Muscle of back (tissue), 11 donors: ENCODE measurements around the gene TRIM54. TPM values are rescaled to one million over a fixed set of nuclear protein-coding genes. Genes with fewer than 3 reads are reported as not detected.
A peak's percentile ranks its signal among the peaks of the same experiment; 100 is the strongest.

Experiments used
- DNase-seq, 3 donors: peaks; one replicate each; pipeline versions ENCODE4 v3.0.0 to v3.0.0-alpha.2; 2013
- polyA plus RNA-seq, 10 donors: library from polyadenylated mRNA; unstranded; fragments of 120-200 nt; gene quantifications; one replicate each; pipeline ENCODE4 v1.2.1, GENCODE V29; 2013; ENCODE audit not compliant: insufficient read length in 10 of 10

The TRIM54 gene
- polyA plus RNA-seq, 10 donors: 32.9 to 106 (median 73.2) TPM

- no peak for DNase-seq
Observed at GRCh38 chr2:27353762-27354596, 71.8 kb downstream of the TRIM54 start.

- DNase-seq: no peak
Observed at GRCh38 chr2:27354597-27354927, 72.3 kb downstream of the TRIM54 start.

- DNase-seq: no peak
Observed at GRCh38 chr2:27356056-27356381, 73.8 kb downstream of the TRIM54 start.

GRCh38 chr2:27356382-27357181 is 74.4 kb downstream of the TRIM54 start, which contains the start of gene GTF3C2:
TSS of gene GTF3C2 (minus strand) at chr2:27356764. CDS start at chr2:27343554, 13,210 bp downstream.
- peak; percentile 96 to 99 (median 98) for DNase-seq

Other genes with a start within 250 kb of the TRIM54 start
- gene TMEM214, start 249.5 kb upstream of the TRIM54 start, polyA plus RNA-seq: 10 to 100 TPM; 60.1 to 89.9 (median 68.5) TPM
- gene AGBL5, start 230.8 kb upstream of the TRIM54 start, polyA plus RNA-seq: 10 to 100 TPM; 17.6 to 22.1 (median 19.1) TPM
- gene OST4, start 210.8 kb upstream of the TRIM54 start, polyA plus RNA-seq: 100 to 1,000 TPM; 208 to 290 (median 237) TPM
- 100 to 1,000 TPM in 2 of 10 donors, 10 to 100 TPM in 8; 45.1 to 143 (median 65.3) TPM for gene EMILIN1, start 203.8 kb upstream of the TRIM54 start, polyA plus RNA-seq
- 1 to 10 TPM in 9 of 10 donors, under 1 TPM in 1; 1.00 to 3.0 (median 2.5) TPM for gene KHK, start 195.7 kb upstream of the TRIM54 start, polyA plus RNA-seq
- 1 to 10 TPM; 1.3 to 5.6 (median 3.2) TPM for gene CGREF1, start 163.3 kb upstream of the TRIM54 start, polyA plus RNA-seq
- under 1 TPM; 0.17 to 0.84 (median 0.28) TPM for gene ABHD1, start 158.6 kb upstream of the TRIM54 start, polyA plus RNA-seq
- gene PREB, start 147.8 kb upstream of the TRIM54 start, polyA plus RNA-seq: 10 to 100 TPM; 29.9 to 40.5 (median 35.4) TPM
- not detected for gene PRR30, start 143.0 kb upstream of the TRIM54 start, polyA plus RNA-seq
- gene TCF23, start 133.4 kb upstream of the TRIM54 start, polyA plus RNA-seq: under 1 TPM; 0.19 to 0.86 (median 0.36) TPM
- gene ATRAID, start 70.4 kb upstream of the TRIM54 start, polyA plus RNA-seq: 100 to 1,000 TPM in 3 of 10 donors, 10 to 100 TPM in 7; 89.7 to 104 (median 97.5) TPM
- 10 to 100 TPM; 13.4 to 25.8 (median 18.6) TPM for gene SLC5A6, start 70.2 kb upstream of the TRIM54 start, polyA plus RNA-seq
- gene CAD, start 65.1 kb upstream of the TRIM54 start, polyA plus RNA-seq: 10 to 100 TPM; 17.6 to 39.5 (median 28.7) TPM
- 1 to 10 TPM in 1 of 10 donors, under 1 TPM in 9; 0.24 to 1.2 (median 0.46) TPM for gene SLC30A3, start 19.4 kb upstream of the TRIM54 start, polyA plus RNA-seq
- under 1 TPM in 3 of 10 donors, not detected in 7; 0.12 to 0.39 (median 0.26) TPM for gene DNAJC5G, start 7.0 kb upstream of the TRIM54 start, polyA plus RNA-seq
- 1 to 10 TPM in 7 of 10 donors, under 1 TPM in 3; 0.44 to 2.1 (median 1.2) TPM for gene UCN, start 26.0 kb downstream of the TRIM54 start, polyA plus RNA-seq
- gene MPV17, start 40.7 kb downstream of the TRIM54 start, polyA plus RNA-seq: 10 to 100 TPM; 39.0 to 68.5 (median 47.1) TPM
- gene GTF3C2, start 74.3 kb downstream of the TRIM54 start, polyA plus RNA-seq: 10 to 100 TPM; 24.0 to 44.3 (median 32.1) TPM
- gene EIF2B4, start 87.9 kb downstream of the TRIM54 start, polyA plus RNA-seq: 10 to 100 TPM; 27.4 to 37.7 (median 32.9) TPM
- gene SNX17, start 88.2 kb downstream of the TRIM54 start, polyA plus RNA-seq: 10 to 100 TPM; 61.3 to 88.8 (median 74.0) TPM
- 10 to 100 TPM in 8 of 10 donors, 1 to 10 TPM in 2; 7.7 to 14.4 (median 11.6) TPM for gene ZNF513, start 98.3 kb downstream of the TRIM54 start, polyA plus RNA-seq
- gene PPM1G, start 127.2 kb downstream of the TRIM54 start, polyA plus RNA-seq: 10 to 100 TPM; 49.3 to 64.6 (median 56.7) TPM
- 100 to 1,000 TPM; 106 to 133 (median 118) TPM for gene NRBP1, start 146.2 kb downstream of the TRIM54 start, polyA plus RNA-seq
- gene KRTCAP3, start 160.0 kb downstream of the TRIM54 start, polyA plus RNA-seq: 1 to 10 TPM; 1.3 to 4.5 (median 2.3) TPM
- 10 to 100 TPM; 12.0 to 34.0 (median 18.4) TPM for gene IFT172, start 207.3 kb downstream of the TRIM54 start, polyA plus RNA-seq
- 10 to 100 TPM in 2 of 10 donors, 1 to 10 TPM in 8; 6.3 to 13.6 (median 8.1) TPM for gene FNDC4, start 212.8 kb downstream of the TRIM54 start, polyA plus RNA-seq
- gene GCKR, start 214.4 kb downstream of the TRIM54 start, polyA plus RNA-seq: under 1 TPM in 2 of 10 donors, not detected in 8; 0.05 to 0.29 TPM